Measurements from ENCODE around the gene DOK5. TPM values are rescaled to one million over a fixed set of nuclear protein-coding genes. Genes with fewer than 3 reads are reported as not detected.

Gene DOK5
- total and polyA plus RNA-seq, 2 experiments from 2014 or later, result 5.0 to 6.9 TPM

GRCh38 chr20:54698373-54698772, 223.0 kb downstream of the DOK5 start (continued):
- no peak for TF ChIP-seq ZNF462 (CRISPR knock-in tag; IDR thresholded peaks at IDR 0.05)
- no peak for TF ChIP-seq JUNB (IDR thresholded peaks at IDR 0.05; ENCODE audit: unreplicated experiment)
- no peak for TF ChIP-seq ZNF114 (CRISPR knock-in tag; IDR thresholded peaks at IDR 0.05)

Data from GM23338 (cell line).